HG03378 (cell line): Measurements from ENCODE around the gene TBX10.

Experiments used
- ATAC-seq: cut with Tn5 transposase; IDR thresholded peaks from one replicate; pipeline ENCODE4 v1.9.1; 2021; ENCODE audit warnings: mild to moderate bottlenecking, moderate library complexity; ENCODE audit not compliant: unreplicated experiment

Gene TBX10

DNA sequence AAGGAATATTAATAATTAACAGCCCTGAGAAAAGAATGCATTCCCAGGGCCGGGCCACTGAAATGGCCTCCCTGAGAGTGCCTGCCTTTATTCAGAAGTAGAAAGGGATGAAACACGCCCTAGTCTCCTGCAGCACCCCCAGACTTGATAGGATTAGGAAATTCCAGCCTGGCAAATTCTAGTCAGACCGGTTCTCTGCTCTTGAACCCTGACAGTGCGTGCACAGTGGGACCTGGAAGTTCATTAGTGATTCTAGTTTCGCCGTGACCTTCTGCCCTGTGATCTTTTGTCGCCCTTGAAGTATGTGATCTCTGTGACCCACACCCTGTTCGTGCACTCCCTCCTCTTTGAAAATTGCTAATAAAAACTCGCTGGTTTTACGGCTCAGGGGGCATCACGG, 58.1 kb downstream of the TBX10 start:
- ATAC-seq: no peak
